HCT116 (cell line): ENCODE data around the gene ADAMTS4. TPM values are rescaled to one million over a fixed set of nuclear protein-coding genes. Genes with fewer than 3 reads are reported as not detected.
A peak's percentile ranks its signal among the peaks of the same experiment; 100 is the strongest.

Experiments
- ATAC-seq: fragments of 200-7000 bp; cut with Tn5 transposase; 2 replicates; pipeline ENCODE4 v1.9.1; 2020; ENCODE audit warnings: mild to moderate bottlenecking, moderate library complexity
- Bru-seq: library from RNA; stranded (reverse); fragments of 400-500 nt; gene quantifications from one replicate; lab custom pipeline; 2021; lab: Mats Ljungman, UMichigan
- BruChase-seq, 2 experiments: library from RNA; stranded (reverse); fragments of 400-500 nt; gene quantifications; one replicate each; lab custom pipeline; 2021; lab: Mats Ljungman, UMichigan
- BruUV-seq: library from RNA; stranded (reverse); fragments of 400-500 nt; replicated peaks from 2 replicates; lab custom pipeline; 2021; lab: Mats Ljungman, UMichigan
- CTCF ChIA-PET: fragments of 300-600 bp; sonication (Branson Sonifier 250); formaldehyde crosslinking; loops from one replicate; lab custom pipeline; 2021; ENCODE audit warnings: antibody characterized with exemption; lab: Charles Lee
- POLR2A ChIA-PET: fragments of 300-600, 350-600 bp; sonication (Branson Sonifier 250); formaldehyde crosslinking; loops from one replicate; lab custom pipeline; 2021; ENCODE audit warnings: antibody characterized with exemption; lab: Charles Lee
- RAD21 ChIA-PET, 2 experiments: fragments of 300-600 bp; sonication (Branson Sonifier 250); formaldehyde crosslinking; loops; one replicate each; lab custom pipeline; 2023; ENCODE audit warnings: low total read pairs in 2 of 2; ENCODE audit not compliant: uncharacterized antibody in 2 of 2, unreplicated experiment in 2 of 2, low non-redundant PET in 1 of 2; lab: Charles Lee
- DNase-seq: peaks from one replicate; pipeline ENCODE4 v3.0.0-alpha.2; 2010; ENCODE audit warnings: low read depth, low spot score
- H2AFZ ChIP-seq: fragments of 200-600 bp; shearing (Covaris generic), sonication (generic); 2 replicates; pipeline ENCODE4 v1.6.1; 2017; ENCODE audit warnings: low read depth, mixed run types, mixed read lengths, antibody characterized with exemption, low read length; ENCODE audit not compliant: poor library complexity, severe bottlenecking
- H3K27ac ChIP-seq: 2 replicates; pipeline ENCODE4 v1.5.1; 2012; ENCODE audit warnings: low read depth, low read length
- H3K27me3 ChIP-seq: fragments of 200-600 bp; sonication (generic); 2 replicates; pipeline ENCODE4 v1.6.1; 2016; ENCODE audit warnings: mixed run types, low read length, mixed read lengths; ENCODE audit not compliant: insufficient read depth
- H3K36me3 ChIP-seq, 2 experiments: fragments of 200-500 bp in 1 of 2; fragments of 200-600 bp in 1 of 2; sonication (Bioruptor generic) in 1 of 2; sonication (generic) in 1 of 2; 2 replicates each; pipeline versions ENCODE4 v1.5.1 to v1.6.1; 2014 to 2016; ENCODE audit warnings: low read length in 2 of 2, inconsistent platforms in 1 of 2, mixed read lengths in 1 of 2, mixed run types in 1 of 2; ENCODE audit not compliant: insufficient read depth in 2 of 2, control insufficient read depth in 1 of 2
- H3K4me1 ChIP-seq, 2 experiments: fragments of 200-600 bp in 1 of 2; sonication (generic) in 1 of 2; 2 replicates each; pipeline versions ENCODE4 v1.5.1 to v1.6.1; 2012 to 2017; ENCODE audit warnings: low read length in 2 of 2, inconsistent platforms in 1 of 2, mild to moderate bottlenecking in 1 of 2, mixed read lengths in 1 of 2, mixed run types in 1 of 2, moderate library complexity in 1 of 2; ENCODE audit not compliant: insufficient read depth in 2 of 2, control insufficient read depth in 1 of 2
- H3K4me2 ChIP-seq: fragments of 200-600 bp; sonication (generic); 2 replicates; pipeline ENCODE4 v1.6.1; 2017; ENCODE audit warnings: mixed run types, low read length, mixed read lengths
- H3K4me3 ChIP-seq, 2 experiments: fragments of 200-600 bp in 1 of 2; sonication (generic) in 1 of 2; replicated peaks in 1 of 2; 2 replicates each; pipeline ENCODE4 v1.5.1; 2011 to 2016; ENCODE audit warnings: low read length in 2 of 2, control low read depth in 1 of 2, low read depth in 1 of 2, mild to moderate bottlenecking in 1 of 2, mixed read lengths in 1 of 2, mixed run types in 1 of 2
- H3K79me2 ChIP-seq: fragments of 200-600 bp; sonication (generic); 2 replicates; pipeline ENCODE4 v1.6.1; 2017; ENCODE audit warnings: mild to moderate bottlenecking, mixed run types, low read length, moderate library complexity, mixed read lengths; ENCODE audit not compliant: insufficient read depth
- H3K9ac ChIP-seq: fragments of 200-600 bp; sonication (generic); 2 replicates; pipeline ENCODE4 v1.6.1; 2016; ENCODE audit warnings: low read length, mixed read lengths
- H3K9me2 ChIP-seq: fragments of 200-600 bp; sonication (generic), shearing (Covaris generic); 2 replicates; pipeline ENCODE4 v1.6.1; 2017; ENCODE audit warnings: mixed run types, mild to moderate bottlenecking, moderate library complexity; ENCODE audit not compliant: insufficient read depth
- H3K9me3 ChIP-seq, 2 experiments: fragments of 200-500 bp in 1 of 2; fragments of 200-600 bp in 1 of 2; sonication (Bioruptor generic) in 1 of 2; sonication (generic) in 1 of 2; 2 replicates each; pipeline ENCODE4 v1.6.1; 2014 to 2017; ENCODE audit warnings: low read length in 2 of 2, mixed read lengths in 2 of 2, inconsistent platforms in 1 of 2, low read depth in 1 of 2, mild to moderate bottlenecking in 1 of 2, mixed run types in 1 of 2, moderate library complexity in 1 of 2; ENCODE audit not compliant: control insufficient read depth in 1 of 2, insufficient read depth in 1 of 2
- H4K20me1 ChIP-seq: fragments of 200-600 bp; sonication (generic), shearing (Covaris generic); 2 replicates; pipeline ENCODE4 v1.6.1; 2017; ENCODE audit warnings: mixed run types, mild to moderate bottlenecking, moderate library complexity; ENCODE audit not compliant: insufficient read depth
- CBX3 ChIP-seq: IDR thresholded peaks from 2 replicates; pipeline ENCODE4 v1.6.1; 2012; ENCODE audit warnings: low read depth
- CEBPB ChIP-seq: IDR thresholded peaks from 2 replicates; pipeline ENCODE4 v1.6.1; 2012; ENCODE audit warnings: low read depth
- EGR1 ChIP-seq: IDR thresholded peaks from 2 replicates; pipeline ENCODE4 v1.6.1; 2012; ENCODE audit warnings: low read depth
- ELF1 ChIP-seq: IDR thresholded peaks from 2 replicates; pipeline ENCODE4 v1.6.1; 2012; ENCODE audit warnings: low read depth, borderline replicate concordance
- EZH2phosphoT487 ChIP-seq: fragments of 200-600 bp; IDR thresholded peaks from 2 replicates; pipeline ENCODE4 v1.6.1; 2018; ENCODE audit warnings: antibody characterized with exemption, borderline replicate concordance
- FOSL1 ChIP-seq: IDR thresholded peaks from 2 replicates; pipeline ENCODE4 v1.6.1; 2012; ENCODE audit warnings: low read depth
- MAX ChIP-seq: IDR thresholded peaks from 2 replicates; pipeline ENCODE4 v1.6.1; 2012
- POLR2A ChIP-seq: IDR thresholded peaks from 2 replicates; pipeline ENCODE4 v1.7.0; 2011; ENCODE audit warnings: borderline replicate concordance; ENCODE audit not compliant: insufficient read depth, insufficient read length; ENCODE audit errors: extremely low read depth
- RAD21 ChIP-seq: IDR thresholded peaks from 2 replicates; pipeline ENCODE4 v1.6.1; 2012; ENCODE audit warnings: low read depth, mild to moderate bottlenecking
- REST ChIP-seq: IDR thresholded peaks from 2 replicates; pipeline ENCODE4 v1.6.1; 2012; ENCODE audit warnings: low read depth
- SIN3A ChIP-seq: IDR thresholded peaks from 2 replicates; pipeline ENCODE4 v1.6.1; 2012; ENCODE audit warnings: low read depth
- SRF ChIP-seq: IDR thresholded peaks from 2 replicates; pipeline ENCODE4 v1.6.1; 2012; ENCODE audit warnings: low read depth
- TCF7L2 ChIP-seq: IDR thresholded peaks from 2 replicates; pipeline ENCODE4 v1.7.0; 2011; ENCODE audit warnings: borderline replicate concordance, inconsistent platforms; ENCODE audit not compliant: insufficient read depth, insufficient read length; ENCODE audit errors: extremely low read depth
- YY1 ChIP-seq: IDR thresholded peaks from 2 replicates; pipeline ENCODE4 v1.6.1; 2011; ENCODE audit warnings: low read length, low read depth, moderate library complexity, mild to moderate bottlenecking; ENCODE audit not compliant: insufficient replicate concordance; ENCODE audit errors: extremely low read depth
- ZFX ChIP-seq: fragments of 450-650 bp; IDR thresholded peaks from 2 replicates; pipeline ENCODE4 v1.6.1; 2017
- intact Hi-C: fragments of 100-400 bp; cut with micrococcal nuclease; formaldehyde crosslinking; loops from 2 replicates; pipeline ENCODE4 v1.10.0; 2022
- long read RNA-seq: library from polyadenylated mRNA; unstranded; transcript quantifications from one replicate; pipeline ENCODE4 v2.0.0, GENCODE V29; 2021; ENCODE audit not compliant: unreplicated experiment
- polyA plus RNA-seq: library from polyadenylated mRNA; unstranded; fragments of >200 nt; gene quantifications from 2 replicates; pipeline ENCODE4 v1.2.1, GENCODE V29; 2012; ENCODE audit warnings: missing spikeins
- total RNA-seq: library from RNA; stranded (reverse); gene quantifications from one replicate; pipeline ENCODE4 v1.2.1, GENCODE V29; 2021; ENCODE audit not compliant: unreplicated experiment

The ADAMTS4 gene
- not detected for total RNA-seq
- 0.01 and 0.02 TPM in 2 replicates for polyA plus RNA-seq
- Bru-seq, nascent RNA = percentile 11 among the genes with signal in this experiment
- percentile 11 among the genes with signal in this experiment for BruChase-seq, experiment 1, labeled RNA remaining after a 6-hour chase
- BruChase-seq, experiment 2, labeled RNA remaining after a 2-hour chase = not detected
- long read RNA-seq, partial matches to known transcripts = 0 of 1 reads
- long read RNA-seq, other reads (novel, unspliced or antisense) = 0 of 1 reads

GRCh38 chr1:161198897-161199431 is at the start of gene ADAMTS4:
ADAMTS4 (minus strand) TSS chr1:161199054; CDS start chr1:161198627, 427 bp downstream.
- DNase-seq (no peak), ATAC-seq (no peak)
- CTCF ChIA-PET = interaction anchor here (1.0 to 1.6 kb wide), 2 partner anchors 18 to 241 kb away, joined by 3 to 4 read pairs; no protein-coding TSS in a partner anchor
- Histone ChIP-seq H3K79me2 (peaks cover 17% of the 10 kb centered on the region), H3K9ac (no peak within 1 kb of the TSS), H3K36me3 (peaks cover under 1 to 7% of the 10 kb centered on the region in 2 experiments; a peak in 2 of 4 replicates), H3K27ac (no peak within 1 kb of the TSS), H3K4me2 (no peak within 1 kb of the TSS), H3K9me2 (no peaks in the 10 kb centered on the region), H3K4me3 (no peak within 1 kb of the TSS), H2AFZ (no peak within 1 kb of the TSS), H3K27me3 (no peaks in the 10 kb centered on the region), H4K20me1 (no peaks in the 10 kb centered on the region), H3K9me3 (no peaks in the 10 kb centered on the region), H3K4me1 (peaks cover 8 to 38% of the 10 kb centered on the region in 2 experiments; a peak in 3 of 4 replicates)
- POLR2A ChIA-PET = no interaction called here
- intact Hi-C loops = no loop called here
- no TSS peak for BruUV-seq
- RAD21 ChIA-PET = no interaction called here
- no peak for TF ChIP-seq EZH2phosphoT487
- TF ChIP-seq MAX = no peak
- no peak for TF ChIP-seq EGR1
- TF ChIP-seq POLR2A = no peak
- no peak for TF ChIP-seq ZFX
- TF ChIP-seq REST = no peak
- no peak for TF ChIP-seq SIN3A
- no peak for TF ChIP-seq CEBPB
- TF ChIP-seq ELF1 = no peak
- no peak for TF ChIP-seq TCF7L2
- no peak for TF ChIP-seq YY1
- TF ChIP-seq FOSL1 = no peak
- TF ChIP-seq RAD21 = no peak
- no peak for TF ChIP-seq CBX3
- no peak for TF ChIP-seq SRF
